Measurements from ENCODE around the gene PLA2G12A. TPM values are rescaled to one million over a fixed set of nuclear protein-coding genes. Genes with fewer than 3 reads are reported as not detected.
A peak's percentile ranks its signal among the peaks of the same experiment; 100 is the strongest.

The PLA2G12A gene
- total RNA-seq, 2 experiments from 2014 or later = 9.6 to 10.5 TPM

DNA sequence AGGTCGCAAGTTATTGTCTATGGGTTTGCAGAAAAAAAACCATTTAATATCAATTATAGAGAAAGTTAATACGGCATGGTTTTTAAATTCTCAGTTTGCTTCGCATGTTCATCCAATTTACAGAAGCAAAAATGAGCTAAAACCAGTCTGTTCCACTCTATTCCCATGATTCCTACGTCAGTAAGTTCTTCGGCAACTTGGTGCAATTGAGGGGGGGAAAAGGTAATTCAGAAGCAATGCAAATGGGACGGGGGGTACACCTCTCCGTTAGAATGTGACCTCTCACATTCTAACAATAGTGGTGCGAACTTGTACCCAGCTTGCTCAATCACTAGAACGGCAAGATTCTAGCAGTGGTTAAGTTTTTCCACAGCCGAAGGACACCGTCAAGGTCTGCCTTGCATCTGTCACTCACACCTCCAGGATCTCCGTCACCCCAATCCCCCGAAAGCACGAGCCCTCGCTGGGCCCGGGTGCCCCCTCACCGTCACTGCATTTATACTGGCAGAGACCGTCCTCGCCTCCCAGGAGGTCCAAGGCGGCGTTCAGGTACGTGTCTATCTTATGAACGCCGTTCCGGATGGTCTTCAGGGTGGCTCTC is 653 bp downstream of the PLA2G12A start:
- intact Hi-C loops (cut with DNase I, micrococcal nuclease) = loop anchor here (1.0 to 10.0 kb wide), 3 partner anchors 86 to 1104 kb away; partner anchors contain the start of genes GAR1 (in 1 of the 2), MCUB (in 1 of the 2) and RPL34 (in 1 of the 2)
- Histone ChIP-seq H3K4me1 (ENCODE audit: insufficient read depth, low read length) (peaks cover 16% of the 10 kb centered on the region), H3K4me3 (ENCODE audit: low read length) (peak overlapping the region; percentile 93), H3K27ac (ENCODE audit: low read depth in 1 of 2, low read length in 2 of 2) (peak overlapping the region; percentile 33 to 35), H3K9me3 (ENCODE audit: control insufficient read depth in 1 of 2, insufficient read depth in 1 of 2, low read length in 2 of 2) (no peaks in the 10 kb centered on the region), H3K36me3 (ENCODE audit: insufficient read depth, low read length) (peaks cover 6% of the 10 kb centered on the region), H3K27me3 (ENCODE audit: control insufficient read depth in 1 of 2, insufficient read depth in 2 of 2, low read length in 2 of 2) (no peaks in the 10 kb centered on the region)
- H3K9me3 Mint-ChIP-seq = no peaks in the 10 kb centered on the region
- DNase-seq (no peak), ATAC-seq (ENCODE audit: poor library complexity) (no peak)
- ChIA-PET CTCF (interaction anchor here (3.2 kb wide), 1 partner anchor 26 kb away, joined by 13 read pairs; the partner anchor contains the start of gene CASP6), POLR2A (interaction anchor here (1.3 to 2.1 kb wide), 4 partner anchors 26 to 295 kb away, joined by 3 to 9 read pairs (median 6); partner anchors contain the start of genes CASP6 and SEC24B)
- peak overlapping the region; percentile 89 for H3K27ac Mint-ChIP-seq
- no peaks in the 10 kb centered on the region for H3K27me3 Mint-ChIP-seq
- TF ChIP-seq, protein P1, sequence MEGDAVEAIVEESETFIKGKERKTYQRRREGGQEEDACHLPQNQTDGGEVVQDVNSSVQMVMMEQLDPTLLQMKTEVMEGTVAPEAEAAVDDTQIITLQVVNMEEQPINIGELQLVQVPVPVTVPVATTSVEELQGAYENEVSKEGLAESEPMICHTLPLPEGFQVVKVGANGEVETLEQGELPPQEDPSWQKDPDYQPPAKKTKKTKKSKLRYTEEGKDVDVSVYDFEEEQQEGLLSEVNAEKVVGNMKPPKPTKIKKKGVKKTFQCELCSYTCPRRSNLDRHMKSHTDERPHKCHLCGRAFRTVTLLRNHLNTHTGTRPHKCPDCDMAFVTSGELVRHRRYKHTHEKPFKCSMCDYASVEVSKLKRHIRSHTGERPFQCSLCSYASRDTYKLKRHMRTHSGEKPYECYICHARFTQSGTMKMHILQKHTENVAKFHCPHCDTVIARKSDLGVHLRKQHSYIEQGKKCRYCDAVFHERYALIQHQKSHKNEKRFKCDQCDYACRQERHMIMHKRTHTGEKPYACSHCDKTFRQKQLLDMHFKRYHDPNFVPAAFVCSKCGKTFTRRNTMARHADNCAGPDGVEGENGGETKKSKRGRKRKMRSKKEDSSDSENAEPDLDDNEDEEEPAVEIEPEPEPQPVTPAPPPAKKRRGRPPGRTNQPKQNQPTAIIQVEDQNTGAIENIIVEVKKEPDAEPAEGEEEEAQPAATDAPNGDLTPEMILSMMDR (IDR thresholded peaks at IDR 0.05) = no peak
- peaks cover 21% of the 10 kb centered on the region for H3K36me3 Mint-ChIP-seq (ENCODE audit: low read depth)
- peaks cover 33% of the 10 kb centered on the region for H3K4me1 Mint-ChIP-seq (ENCODE audit: low read depth)
- peak overlapping the region; percentile 92 for H3K4me3 Mint-ChIP-seq

GRCh38 chr4:109728385-109728784 is 1.5 kb downstream of the PLA2G12A start:
- H3K4me1 ChIP-seq (ENCODE audit: insufficient read depth, low read length) = peaks cover 16% of the 10 kb centered on the region
- no peaks in the 10 kb centered on the region for H3K27me3 Mint-ChIP-seq
- H3K36me3 Mint-ChIP-seq (ENCODE audit: low read depth) = peaks cover 22% of the 10 kb centered on the region
- TF ChIP-seq, protein P1 (IDR thresholded peaks at IDR 0.05) = no peak
- intact Hi-C loops (cut with DNase I, micrococcal nuclease) = loop anchor here in 1 of 2 experiments (2.0 to 10.0 kb wide), 2 partner anchors 168 to 1104 kb away; partner anchors contain the start of genes MCUB and RPL34
- no peak for DNase-seq
- H3K4me1 Mint-ChIP-seq (ENCODE audit: low read depth) = peaks cover 33% of the 10 kb centered on the region
- H3K4me3 ChIP-seq (ENCODE audit: low read length) = no peak overlapping the region
- CTCF ChIA-PET = interaction anchor here (3.2 kb wide), 1 partner anchor 26 kb away, joined by 13 read pairs; the partner anchor contains the start of gene CASP6
- H3K27ac ChIP-seq (ENCODE audit: low read depth in 1 of 2, low read length in 2 of 2) = no peak overlapping the region
- peak overlapping the region; percentile 92 for H3K4me3 Mint-ChIP-seq
- no peaks in the 10 kb centered on the region for H3K9me3 Mint-ChIP-seq
- H3K27me3 ChIP-seq (ENCODE audit: control insufficient read depth in 1 of 2, insufficient read depth in 2 of 2, low read length in 2 of 2) = no peaks in the 10 kb centered on the region
- POLR2A ChIA-PET = interaction anchor here (0.8 to 1.3 kb wide), 2 partner anchors 25 to 290 kb away, joined by 3 to 4 read pairs; partner anchors contain the start of gene CASP6
- H3K9me3 ChIP-seq (ENCODE audit: control insufficient read depth in 1 of 2, insufficient read depth in 1 of 2, low read length in 2 of 2) = no peaks in the 10 kb centered on the region
- peaks cover 6% of the 10 kb centered on the region for H3K36me3 ChIP-seq (ENCODE audit: insufficient read depth, low read length)
- H3K27ac Mint-ChIP-seq = peak overlapping the region; percentile 89
- ATAC-seq (ENCODE audit: poor library complexity) = no peak

GRCh38 chr4:109723110-109723509 is 6.8 kb downstream of the PLA2G12A start:
- Mint-ChIP-seq H3K27me3 (no peaks in the 10 kb centered on the region), H3K4me3 (no peak overlapping the region), H3K4me1 (ENCODE audit: low read depth) (peaks cover 30% of the 10 kb centered on the region), H3K9me3 (no peaks in the 10 kb centered on the region), H3K27ac (no peak overlapping the region), H3K36me3 (ENCODE audit: low read depth) (peaks cover 24% of the 10 kb centered on the region)
- H3K27ac ChIP-seq (ENCODE audit: low read depth in 1 of 2, low read length in 2 of 2) = no peak overlapping the region
- H3K27me3 ChIP-seq (ENCODE audit: control insufficient read depth in 1 of 2, insufficient read depth in 2 of 2, low read length in 2 of 2) = no peaks in the 10 kb centered on the region
- TF ChIP-seq, protein P1 (IDR thresholded peaks at IDR 0.05) = no peak
- H3K4me3 ChIP-seq (ENCODE audit: low read length) = no peak overlapping the region
- no peaks in the 10 kb centered on the region for H3K9me3 ChIP-seq (ENCODE audit: control insufficient read depth in 1 of 2, insufficient read depth in 1 of 2, low read length in 2 of 2)
- peaks cover 3% of the 10 kb centered on the region for H3K4me1 ChIP-seq (ENCODE audit: insufficient read depth, low read length)
- DNase-seq (no peak), ATAC-seq (ENCODE audit: poor library complexity) (no peak)
- ChIA-PET POLR2A (no interaction called here), CTCF (no interaction called here)
- intact Hi-C loops (cut with DNase I, micrococcal nuclease) = loop anchor here in 1 of 2 experiments (10.0 kb wide), 1 partner anchor 1098 kb away; the partner anchor contains the start of gene RPL34
- H3K36me3 ChIP-seq (ENCODE audit: insufficient read depth, low read length) = peaks cover 6% of the 10 kb centered on the region

Data from CD4-positive, alpha-beta T cell (primary cell).